ENCODE measurements around the gene MCC.

The MCC gene

DNA sequence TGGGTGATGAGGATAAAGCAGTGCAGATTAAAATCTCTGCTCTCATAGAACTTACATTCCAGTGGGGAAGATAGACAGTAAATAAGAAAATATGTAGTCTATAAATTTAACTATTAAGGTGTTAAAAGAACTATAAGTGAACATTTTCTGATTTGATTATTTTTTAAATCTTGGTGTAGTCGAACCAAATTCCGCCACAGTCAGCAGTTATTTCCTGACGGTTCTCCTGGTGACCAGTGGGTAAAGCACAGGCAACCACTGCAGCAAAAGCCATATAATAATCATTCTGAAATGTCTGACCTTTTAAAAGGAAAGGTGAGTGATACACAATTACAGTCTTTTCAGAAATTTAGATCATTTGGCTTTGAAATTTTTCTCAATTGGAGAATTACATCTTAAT, 484.5 kb downstream of the MCC start:
- peaks cover 51% of the 10 kb centered on the region for H3K36me3 Mint-ChIP-seq (ENCODE audit: low read depth)

GRCh38 chr5:113002423-113002822, 485.8 kb downstream of the MCC start:
- Mint-ChIP-seq H3K4me1 (no peaks in the 10 kb centered on the region), H3K9me3 (no peaks in the 10 kb centered on the region), H3K36me3 (ENCODE audit: low read depth) (peaks cover 45% of the 10 kb centered on the region), H3K4me3 (no peak overlapping the region), H3K27me3 (ENCODE audit: low read depth) (no peaks in the 10 kb centered on the region), H3K27ac (no peak overlapping the region)
- TF ChIP-seq, protein P1, sequence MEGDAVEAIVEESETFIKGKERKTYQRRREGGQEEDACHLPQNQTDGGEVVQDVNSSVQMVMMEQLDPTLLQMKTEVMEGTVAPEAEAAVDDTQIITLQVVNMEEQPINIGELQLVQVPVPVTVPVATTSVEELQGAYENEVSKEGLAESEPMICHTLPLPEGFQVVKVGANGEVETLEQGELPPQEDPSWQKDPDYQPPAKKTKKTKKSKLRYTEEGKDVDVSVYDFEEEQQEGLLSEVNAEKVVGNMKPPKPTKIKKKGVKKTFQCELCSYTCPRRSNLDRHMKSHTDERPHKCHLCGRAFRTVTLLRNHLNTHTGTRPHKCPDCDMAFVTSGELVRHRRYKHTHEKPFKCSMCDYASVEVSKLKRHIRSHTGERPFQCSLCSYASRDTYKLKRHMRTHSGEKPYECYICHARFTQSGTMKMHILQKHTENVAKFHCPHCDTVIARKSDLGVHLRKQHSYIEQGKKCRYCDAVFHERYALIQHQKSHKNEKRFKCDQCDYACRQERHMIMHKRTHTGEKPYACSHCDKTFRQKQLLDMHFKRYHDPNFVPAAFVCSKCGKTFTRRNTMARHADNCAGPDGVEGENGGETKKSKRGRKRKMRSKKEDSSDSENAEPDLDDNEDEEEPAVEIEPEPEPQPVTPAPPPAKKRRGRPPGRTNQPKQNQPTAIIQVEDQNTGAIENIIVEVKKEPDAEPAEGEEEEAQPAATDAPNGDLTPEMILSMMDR (IDR thresholded peaks at IDR 0.05; ENCODE audit: unreplicated experiment in 3 of 3) = no peak

More for the DNA sequence above, 484.5 kb downstream of the MCC start:
- Mint-ChIP-seq H3K27me3 (ENCODE audit: low read depth) (no peaks in the 10 kb centered on the region), H3K4me3 (no peak overlapping the region), H3K9me3 (no peaks in the 10 kb centered on the region), H3K4me1 (no peaks in the 10 kb centered on the region), H3K27ac (no peak overlapping the region)
- TF ChIP-seq, protein P1 (IDR thresholded peaks at IDR 0.05; ENCODE audit: unreplicated experiment in 3 of 3) = no peak

DNA sequence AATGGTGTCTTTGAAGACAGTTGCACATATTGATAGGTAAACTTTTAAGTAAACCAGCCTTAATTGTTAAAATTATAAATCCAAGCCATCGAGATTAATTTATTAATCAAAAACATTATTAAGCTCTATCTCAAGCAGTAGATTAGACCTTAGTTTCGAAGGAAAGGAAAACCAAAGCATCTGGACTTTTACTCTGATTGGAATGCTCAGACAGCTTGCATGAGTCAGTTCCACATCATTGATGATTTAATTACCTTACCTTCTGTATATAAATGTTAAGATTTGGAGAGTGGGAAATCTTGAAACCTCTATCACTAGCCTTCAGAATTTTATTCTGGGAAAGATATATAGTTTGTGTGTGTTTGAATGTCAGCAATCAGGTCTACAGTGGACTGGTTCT, 487.8 kb downstream of the MCC start:
- Mint-ChIP-seq H3K4me3 (no peak overlapping the region), H3K27ac (no peak overlapping the region), H3K36me3 (ENCODE audit: low read depth) (peaks cover 47% of the 10 kb centered on the region), H3K9me3 (no peaks in the 10 kb centered on the region), H3K27me3 (ENCODE audit: low read depth) (no peaks in the 10 kb centered on the region), H3K4me1 (peaks cover 6% of the 10 kb centered on the region)
- TF ChIP-seq, protein P1 (IDR thresholded peaks at IDR 0.05; ENCODE audit: unreplicated experiment in 3 of 3) = no peak

- Mint-ChIP-seq H3K9me3 (no peaks in the 10 kb centered on the region), H3K27me3 (ENCODE audit: low read depth) (no peaks in the 10 kb centered on the region), H3K36me3 (ENCODE audit: low read depth) (peaks cover 36% of the 10 kb centered on the region), H3K4me3 (no peak overlapping the region), H3K27ac (peak overlapping the region in 2 of 3 experiments; percentile 39 to 67), H3K4me1 (peaks cover 6% of the 10 kb centered on the region)
- TF ChIP-seq, protein P1 (IDR thresholded peaks at IDR 0.05; ENCODE audit: unreplicated experiment in 3 of 3) = no peak
Measured at GRCh38 chr5:112998296-112998695, 490.0 kb downstream of the MCC start.

DNA sequence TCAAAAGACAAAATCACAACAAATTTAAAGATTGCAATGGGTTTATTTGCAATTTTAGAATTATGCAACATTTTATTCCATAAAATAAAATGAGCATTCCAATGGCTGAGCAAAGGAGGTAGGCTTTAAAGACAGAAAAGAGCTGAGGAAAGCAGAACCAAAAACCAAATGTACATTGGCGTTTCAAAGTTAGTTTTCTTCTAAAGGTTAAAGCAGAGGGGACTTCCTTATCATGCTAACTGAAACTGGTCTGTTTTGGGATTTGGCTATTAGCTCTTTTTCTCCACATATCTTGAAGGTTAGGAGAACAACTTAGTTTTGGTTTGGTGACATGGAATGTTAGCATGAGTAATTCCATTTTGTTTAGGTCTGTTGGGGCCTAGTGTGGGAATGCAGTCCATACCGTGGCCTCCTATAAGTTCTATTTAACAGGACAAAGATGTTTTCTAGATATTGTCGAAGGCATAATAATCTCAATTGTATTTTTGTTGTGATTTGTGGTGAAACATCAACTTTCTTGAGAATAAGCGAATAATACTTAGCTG, 491.4 kb downstream of the MCC start:
- H3K9me3 Mint-ChIP-seq = no peaks in the 10 kb centered on the region
- TF ChIP-seq, protein P1 (IDR thresholded peaks at IDR 0.05; ENCODE audit: unreplicated experiment in 3 of 3) = no peak
- H3K27me3 Mint-ChIP-seq (ENCODE audit: low read depth) = no peaks in the 10 kb centered on the region
- no peak overlapping the region for H3K27ac Mint-ChIP-seq
- peaks cover 36% of the 10 kb centered on the region for H3K36me3 Mint-ChIP-seq (ENCODE audit: low read depth)
- no peak overlapping the region for H3K4me3 Mint-ChIP-seq
- H3K4me1 Mint-ChIP-seq = peaks cover 6% of the 10 kb centered on the region

All from nephron (organoid).